LNCAP (cell line): ENCODE data around the gene RFTN1.

ENCODE experiments used
- CTCF ChIP-seq: fragments of 450-650 bp; IDR thresholded peaks from 2 replicates; pipeline ENCODE4 v1.5.1; 2017; ENCODE audit warnings: mild to moderate bottlenecking

The RFTN1 gene

GRCh38 chr3:16456784-16457415, 56.6 kb downstream of the RFTN1 start:
- no peak for TF ChIP-seq CTCF

- no peak for TF ChIP-seq CTCF
These were observed 57.5 kb downstream of the RFTN1 start for GRCh38 chr3:16455966-16456365.

- TF ChIP-seq CTCF: no peak
These were observed 58.5 kb downstream of the RFTN1 start for GRCh38 chr3:16455001-16455400.

DNA sequence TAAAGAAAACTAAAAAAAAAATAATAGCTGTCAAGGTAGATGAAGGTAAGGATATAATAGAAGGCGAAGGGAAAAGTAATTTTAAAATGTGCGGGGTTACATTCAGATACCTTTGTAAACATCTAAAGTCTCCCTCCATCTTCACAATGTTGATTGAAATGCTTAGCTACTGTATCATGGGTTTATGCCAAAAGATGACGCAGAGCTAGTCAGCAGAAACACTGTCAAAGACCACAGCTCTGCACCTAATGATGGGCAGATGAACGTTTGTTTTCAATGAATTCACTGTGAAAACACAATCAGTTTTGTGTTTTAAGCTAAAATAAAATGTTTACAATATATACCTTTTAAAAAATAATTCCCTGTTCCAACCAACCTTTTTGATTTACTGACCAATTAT, 61.2 kb downstream of the RFTN1 start:
- no peak for TF ChIP-seq CTCF

DNA sequence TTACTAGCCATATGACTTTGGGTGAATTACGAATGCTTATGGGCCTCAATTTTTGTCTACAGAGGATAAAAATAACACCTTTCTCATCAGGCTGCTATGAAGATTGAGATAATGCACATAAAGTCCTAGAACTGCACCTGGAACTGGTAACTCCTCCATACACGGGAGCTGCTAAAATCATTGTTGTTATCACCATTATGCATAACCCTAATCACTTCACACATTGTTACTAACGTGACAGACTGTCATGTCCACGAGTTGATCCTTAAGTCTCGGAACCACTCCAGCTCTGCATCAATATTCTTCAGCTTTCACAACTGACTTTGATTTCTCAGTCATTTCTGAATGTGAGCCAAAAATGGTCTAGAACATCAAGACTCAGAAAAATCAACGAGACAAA, 64.1 kb downstream of the RFTN1 start:
- TF ChIP-seq CTCF: no peak

GRCh38 chr3:16448639-16449070, 64.8 kb downstream of the RFTN1 start:
- no peak for TF ChIP-seq CTCF

DNA sequence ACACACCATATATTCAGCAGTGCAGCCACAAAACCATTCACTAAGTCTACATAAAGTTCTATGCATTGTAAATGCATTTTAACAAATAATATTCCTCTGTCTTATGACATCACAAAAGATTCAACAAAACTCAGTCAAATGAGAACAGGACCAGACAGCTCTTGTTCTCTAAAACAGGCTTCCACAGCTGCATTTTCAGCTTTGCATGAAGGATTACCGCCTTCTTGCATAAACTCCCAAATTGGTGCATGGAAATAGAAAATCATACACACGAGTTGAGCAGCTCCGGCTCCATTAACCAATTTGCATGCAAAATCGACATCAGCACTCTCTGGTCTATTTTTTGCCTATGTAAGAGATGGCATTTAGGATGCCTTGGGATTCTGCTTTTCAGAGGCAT, 66.4 kb downstream of the RFTN1 start:
- TF ChIP-seq CTCF: no peak

GRCh38 chr3:16444344-16444743, 69.2 kb downstream of the RFTN1 start:
- no peak for TF ChIP-seq CTCF
